H9 (cell line): Measurements from ENCODE around the gene CYTH3. TPM values are rescaled to one million over a fixed set of nuclear protein-coding genes. Genes with fewer than 3 reads are reported as not detected.

Source experiments
- DNase-seq: peaks from one replicate; pipeline ENCODE4 v3.0.0-alpha.2; 2017
- H2AFZ ChIP-seq: one replicate; pipeline ENCODE4 v1.6.1; 2013; ENCODE audit warnings: mild to moderate bottlenecking, low read length, control low read depth, moderate library complexity
- H2AK5ac ChIP-seq: 2 replicates; pipeline ENCODE4 v1.6.1; 2013; ENCODE audit warnings: low read length, control low read depth, mixed read lengths; ENCODE audit not compliant: insufficient read length
- H2BK120ac ChIP-seq: one replicate; pipeline ENCODE4 v1.6.1; 2013; ENCODE audit warnings: low read depth, mild to moderate bottlenecking, low read length, control low read depth, inconsistent platforms; ENCODE audit not compliant: poor library complexity, severe bottlenecking
- H2BK12ac ChIP-seq: 2 replicates; pipeline ENCODE4 v1.6.1; 2013; ENCODE audit warnings: low read length, control low read depth, mixed read lengths, low read depth; ENCODE audit not compliant: insufficient read length
- H2BK15ac ChIP-seq: 2 replicates; pipeline ENCODE4 v1.6.1; 2013; ENCODE audit warnings: low read depth, low read length, control low read depth
- H2BK20ac ChIP-seq: one replicate; pipeline ENCODE4 v1.6.1; 2013; ENCODE audit warnings: low read depth, mild to moderate bottlenecking, low read length, control low read depth, inconsistent platforms; ENCODE audit not compliant: poor library complexity, severe bottlenecking
- H2BK5ac ChIP-seq: 2 replicates; pipeline ENCODE4 v1.6.1; 2013; ENCODE audit warnings: low read length, control low read depth, mixed read lengths; ENCODE audit not compliant: insufficient read length
- H3K14ac ChIP-seq: 2 replicates; pipeline ENCODE4 v1.6.1; 2013; ENCODE audit warnings: low read length, control low read depth; ENCODE audit not compliant: insufficient read depth
- H3K18ac ChIP-seq: 2 replicates; pipeline ENCODE4 v1.6.1; 2013; ENCODE audit warnings: low read depth, mild to moderate bottlenecking, mixed read lengths, low read length, control low read depth; ENCODE audit not compliant: insufficient read length
- H3K23ac ChIP-seq: 2 replicates; pipeline ENCODE4 v1.6.1; 2013; ENCODE audit warnings: low read length, control low read depth, mixed read lengths, low read depth; ENCODE audit not compliant: insufficient read length
- H3K23me2 ChIP-seq: 2 replicates; pipeline ENCODE4 v1.6.1; 2013; ENCODE audit warnings: low read depth, mild to moderate bottlenecking, mixed read lengths, low read length, control low read depth; ENCODE audit not compliant: insufficient read length, poor library complexity, severe bottlenecking
- H3K27ac ChIP-seq: 2 replicates; pipeline ENCODE4 v1.5.1; 2013; ENCODE audit warnings: low read length, control low read depth, mixed read lengths, low read depth; ENCODE audit not compliant: insufficient read length
- H3K27me3 ChIP-seq: 2 replicates; pipeline ENCODE4 v1.6.1; 2013; ENCODE audit warnings: low read length, control low read depth, inconsistent platforms; ENCODE audit not compliant: insufficient read depth
- H3K4ac ChIP-seq: 2 replicates; pipeline ENCODE4 v1.6.1; 2013; ENCODE audit warnings: low read depth, mild to moderate bottlenecking, control low read depth, inconsistent platforms, low read length, moderate library complexity
- H3K4me1 ChIP-seq: 2 replicates; pipeline ENCODE4 v1.6.1; 2013; ENCODE audit warnings: low read length, control low read depth, inconsistent platforms; ENCODE audit not compliant: insufficient read depth
- H3K4me2 ChIP-seq: 2 replicates; pipeline ENCODE4 v1.6.1; 2013; ENCODE audit warnings: low read length, control low read depth, mixed read lengths; ENCODE audit not compliant: insufficient read length, insufficient read depth
- H3K56ac ChIP-seq: 2 replicates; pipeline ENCODE4 v1.6.1; 2013; ENCODE audit warnings: low read depth, mild to moderate bottlenecking, mixed read lengths, low read length, control low read depth; ENCODE audit not compliant: insufficient read length
- H3K79me1 ChIP-seq: 2 replicates; pipeline ENCODE4 v1.6.1; 2013; ENCODE audit warnings: low read depth, mild to moderate bottlenecking, moderate library complexity, low read length, control low read depth, inconsistent platforms; ENCODE audit not compliant: insufficient read depth, poor library complexity, severe bottlenecking
- H3K79me2 ChIP-seq: 2 replicates; pipeline ENCODE4 v1.6.1; 2013; ENCODE audit warnings: low read length, control low read depth, inconsistent platforms; ENCODE audit not compliant: insufficient read depth
- H3K9ac ChIP-seq: 2 replicates; pipeline ENCODE4 v1.6.1; 2013; ENCODE audit warnings: low read length, control low read depth, mixed read lengths; ENCODE audit not compliant: insufficient read length; ENCODE audit errors: extremely low read depth
- H3K9me3 ChIP-seq: one replicate; pipeline ENCODE4 v1.6.1; 2013; ENCODE audit warnings: low read depth, low read length, inconsistent platforms; ENCODE audit not compliant: control insufficient read depth
- H3T11ph ChIP-seq: one replicate; pipeline ENCODE4 v1.6.1; 2013; ENCODE audit warnings: mild to moderate bottlenecking, low read length, control low read depth, inconsistent platforms
- H4K20me1 ChIP-seq: one replicate; pipeline ENCODE4 v1.6.1; 2013; ENCODE audit not compliant: control insufficient read depth, insufficient read length, insufficient read depth
- H4K5ac ChIP-seq: 2 replicates; pipeline ENCODE4 v1.6.1; 2013; ENCODE audit warnings: low read depth, mild to moderate bottlenecking, mixed read lengths, low read length, control low read depth; ENCODE audit not compliant: insufficient read length
- H4K8ac ChIP-seq: replicated peaks from 2 replicates; pipeline ENCODE4 v1.6.1; 2013; ENCODE audit warnings: low read length, control low read depth, mixed read lengths, low read depth; ENCODE audit not compliant: insufficient read length
- H4K91ac ChIP-seq: 2 replicates; pipeline ENCODE4 v1.6.1; 2013; ENCODE audit warnings: low read depth, mild to moderate bottlenecking, moderate library complexity, mixed read lengths, low read length, control low read depth; ENCODE audit not compliant: insufficient read length
- H3K27ac Mint-ChIP-seq, 3 experiments: 2 replicates in 2 of 3; 3 replicates in 1 of 3; pipeline ENCODE4 v1.8.0; 2020 to 2021; ENCODE audit warnings: mixed read lengths in 3 of 3, mild to moderate bottlenecking in 1 of 3, moderate library complexity in 1 of 3
- H3K27me3 Mint-ChIP-seq: 2 replicates; pipeline ENCODE4 v1.8.0; 2021; ENCODE audit warnings: low read depth, mild to moderate bottlenecking, moderate library complexity, mixed read lengths
- H3K36me3 Mint-ChIP-seq, 3 experiments: 2 replicates in 2 of 3; 3 replicates in 1 of 3; pipeline ENCODE4 v1.8.0; 2020 to 2021; ENCODE audit warnings: low read depth in 3 of 3, mixed read lengths in 3 of 3; ENCODE audit not compliant: insufficient read depth in 1 of 3
- H3K4me1 Mint-ChIP-seq, 2 experiments: 2 replicates each; pipeline ENCODE4 v1.8.0; 2020; ENCODE audit warnings: mixed read lengths in 2 of 2
- H3K4me3 Mint-ChIP-seq, 2 experiments: 2 replicates in 1 of 2; 3 replicates in 1 of 2; pipeline ENCODE4 v1.8.0; 2020 to 2021; ENCODE audit warnings: mild to moderate bottlenecking in 2 of 2, mixed read lengths in 2 of 2, moderate library complexity in 1 of 2
- H3K9me3 Mint-ChIP-seq, 2 experiments: 2 replicates in 1 of 2; 3 replicates in 1 of 2; pipeline ENCODE4 v1.8.0; 2020; ENCODE audit warnings: mild to moderate bottlenecking in 2 of 2, mixed read lengths in 2 of 2, moderate library complexity in 1 of 2
- WGBS: extraction: QIAGEN DNeasy Blood & Tissue Kit; methylation state at CpG from one replicate; pipeline ENCODE4 v1.1.7; 2013; ENCODE audit warnings: missing lambda C conversion rate, low lambda C conversion rate, mixed read lengths; ENCODE audit not compliant: insufficient read length; ENCODE audit errors: extremely low coverage; 5-methylcytosine and 5-hydroxymethylcytosine counted together
- total RNA-seq: library from RNA; stranded (reverse); gene quantifications from 2 replicates; pipeline ENCODE4 v1.2.1, GENCODE V29; 2021
- TF ChIP-seq, protein P1 (sequence below): fragments of 200-600 bp; sonication (generic); conservative IDR thresholded peaks from 3 replicates; pipeline ENCODE4 v1.8.0; 2021; ENCODE audit warnings: antibody characterized with exemption, mild to moderate bottlenecking

The CYTH3 gene
- total RNA-seq, 1 experiment from 2014 or later: 12.3 TPM

DNA sequence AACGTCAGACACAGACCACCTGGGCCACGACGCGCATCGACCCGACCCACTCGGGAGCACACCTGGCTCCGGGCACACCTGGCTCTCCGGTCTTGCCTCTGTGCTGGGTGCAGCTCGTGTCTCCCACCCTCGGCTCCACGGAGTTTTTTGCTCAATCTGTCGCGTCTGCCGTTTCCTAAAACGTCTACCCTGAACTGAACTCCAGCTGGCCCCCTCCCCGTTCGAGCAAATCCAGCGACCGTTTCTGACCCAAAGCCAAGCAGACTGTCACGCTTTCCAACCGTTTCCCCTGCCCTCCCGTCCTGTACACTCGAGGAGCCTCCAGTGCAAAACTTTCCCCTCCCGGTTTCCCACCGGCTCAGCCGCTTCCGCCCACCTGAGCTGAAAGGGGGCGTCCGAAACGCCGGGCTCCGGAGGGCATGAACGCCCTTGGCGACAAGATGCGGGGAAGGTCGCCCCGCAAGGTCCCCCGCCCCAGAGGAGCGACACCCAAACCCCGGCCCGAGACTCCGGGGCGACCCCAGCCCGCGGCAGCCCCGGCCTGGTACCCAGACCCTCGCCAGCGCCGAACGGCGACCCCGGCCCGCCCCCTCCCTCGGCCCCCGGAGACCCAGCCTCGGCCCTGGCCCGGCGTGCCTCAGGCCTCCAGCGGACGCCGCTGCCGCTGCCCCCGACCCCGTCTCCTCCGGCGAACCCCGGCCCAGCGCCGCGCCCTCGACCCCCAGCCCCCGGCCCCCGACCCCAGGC, 557 bp downstream of the CYTH3 start:
- TF ChIP-seq, protein P1, sequence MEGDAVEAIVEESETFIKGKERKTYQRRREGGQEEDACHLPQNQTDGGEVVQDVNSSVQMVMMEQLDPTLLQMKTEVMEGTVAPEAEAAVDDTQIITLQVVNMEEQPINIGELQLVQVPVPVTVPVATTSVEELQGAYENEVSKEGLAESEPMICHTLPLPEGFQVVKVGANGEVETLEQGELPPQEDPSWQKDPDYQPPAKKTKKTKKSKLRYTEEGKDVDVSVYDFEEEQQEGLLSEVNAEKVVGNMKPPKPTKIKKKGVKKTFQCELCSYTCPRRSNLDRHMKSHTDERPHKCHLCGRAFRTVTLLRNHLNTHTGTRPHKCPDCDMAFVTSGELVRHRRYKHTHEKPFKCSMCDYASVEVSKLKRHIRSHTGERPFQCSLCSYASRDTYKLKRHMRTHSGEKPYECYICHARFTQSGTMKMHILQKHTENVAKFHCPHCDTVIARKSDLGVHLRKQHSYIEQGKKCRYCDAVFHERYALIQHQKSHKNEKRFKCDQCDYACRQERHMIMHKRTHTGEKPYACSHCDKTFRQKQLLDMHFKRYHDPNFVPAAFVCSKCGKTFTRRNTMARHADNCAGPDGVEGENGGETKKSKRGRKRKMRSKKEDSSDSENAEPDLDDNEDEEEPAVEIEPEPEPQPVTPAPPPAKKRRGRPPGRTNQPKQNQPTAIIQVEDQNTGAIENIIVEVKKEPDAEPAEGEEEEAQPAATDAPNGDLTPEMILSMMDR: no peak
- Histone ChIP-seq H3K23me2 (peaks cover 15% of the 10 kb centered on the region), H3K4me2 (peak overlapping the region; percentile 100), H2BK20ac (no peak overlapping the region), H3K4ac (no peak overlapping the region), H3K27me3 (no peaks in the 10 kb centered on the region; the same call in 1 of the 2 replicates), H3K79me2 (peaks cover 3% of the 10 kb centered on the region; the same call in 1 of the 2 replicates), H2BK15ac (0 out of 2 replicates have a peak overlapping the region, but pooled peaks have one; percentile 69), H3K18ac (no peak overlapping the region), H3K23ac (no peak overlapping the region), H2BK5ac (no peak overlapping the region), H3K4me1 (peaks cover 6% of the 10 kb centered on the region; the same call in 1 of the 2 replicates), H2BK12ac (no peak overlapping the region), H4K91ac (no peak overlapping the region), H2AK5ac (no peak overlapping the region), H2AFZ (no peak overlapping the region), H3K9ac (peak overlapping the region; percentile 56), H3T11ph (no peak overlapping the region), H2BK120ac (peak overlapping the region; percentile 3), H4K20me1 (peaks cover 3% of the 10 kb centered on the region), H3K79me1 (no peaks in the 10 kb centered on the region), H3K27ac (no peak overlapping the region), H3K56ac (no peak overlapping the region), H4K8ac (no peak overlapping the region), H3K9me3 (no peaks in the 10 kb centered on the region), H4K5ac (no peak overlapping the region), H3K14ac (0 out of 2 replicates have a peak overlapping the region, but pooled peaks have one; percentile 40)
- Mint-ChIP-seq H3K36me3 (no peaks in the 10 kb centered on the region), H3K4me1 (peaks cover 31 to 32% of the 10 kb centered on the region in 2 experiments), H3K27ac (no peak overlapping the region), H3K4me3 (peak overlapping the region; percentile 83 to 94), H3K27me3 (peaks cover 23% of the 10 kb centered on the region), H3K9me3 (no peaks in the 10 kb centered on the region)
- no CpG with 5 or more reads among the region's 74 CpGs for WGBS
- DNase-seq: no peak
